Gastrocnemius medialis (tissue), 4 donors: Measurements from ENCODE around the gene PKNOX1. TPM values are rescaled to one million over a fixed set of nuclear protein-coding genes. Genes with fewer than 3 reads are reported as not detected.

Experiments used
- ATAC-seq, 2 donors: fragments of 150-250 bp; one replicate each; pipeline ENCODE4 v1.9.1; 2016
- DNase-seq, 2 donors: peaks; one replicate each; pipeline ENCODE4 v3.0.0-alpha.2; 2019
- H3K27ac ChIP-seq, 4 donors: fragments of 200-600 bp; sonication (generic); 1 replicate in 1 of 4; 2 replicates in 3 of 4; pipeline ENCODE4 v1.5.1; 2016 to 2018; ENCODE audit warnings: mild to moderate bottlenecking in 2 of 4, moderate library complexity in 1 of 4
- H3K27me3 ChIP-seq, 3 donors: fragments of 200-600 bp; sonication (generic) in 2 of 3; 1 replicate in 1 of 3; 2 replicates in 2 of 3; pipeline versions ENCODE4 v1.5.1 to v1.6.0; 2016 to 2019; ENCODE audit warnings: mild to moderate bottlenecking in 1 of 3, moderate library complexity in 1 of 3
- H3K36me3 ChIP-seq, 2 donors: fragments of 200-600 bp; sonication (generic) in 1 of 2; one replicate each; pipeline ENCODE4 v1.5.1; 2017 to 2018
- H3K4me1 ChIP-seq, 2 donors: fragments of 200-600 bp; sonication (generic) in 1 of 2; one replicate each; pipeline ENCODE4 v1.5.1; 2016 to 2017; ENCODE audit warnings: mild to moderate bottlenecking in 2 of 2
- H3K4me3 ChIP-seq, 4 donors: fragments of 200-600 bp; sonication (generic) in 3 of 4; 1 replicate in 1 of 4; 2 replicates in 3 of 4; pipeline ENCODE4 v1.5.1; 2016 to 2019; ENCODE audit warnings: mild to moderate bottlenecking in 2 of 4
- H3K9me3 ChIP-seq, 3 donors: fragments of 200-600 bp; sonication (generic) in 2 of 3; 1 replicate in 1 of 3; 2 replicates in 2 of 3; pipeline ENCODE4 v1.5.1; 2016 to 2019
- CTCF ChIP-seq, 5 experiments: fragments of 450-650 bp in 3 of 5; fragments of 200-600 bp in 2 of 5; sonication (generic) in 2 of 5; IDR thresholded peaks in 4 of 5; conservative IDR thresholded peaks in 1 of 5; 1 replicate in 4 of 5; 2 replicates in 1 of 5; pipeline ENCODE4 v1.5.1; 2016 to 2019; ENCODE audit warnings: antibody characterized with exemption in 5 of 5, mild to moderate bottlenecking in 3 of 5, moderate library complexity in 3 of 5
- POLR2A ChIP-seq, 2 donors: fragments of 450-650 bp; IDR thresholded peaks; one replicate each; pipeline ENCODE4 v1.6.1; 2017; ENCODE audit warnings: antibody characterized with exemption in 2 of 2, mild to moderate bottlenecking in 2 of 2, moderate library complexity in 2 of 2
- in situ Hi-C, 4 donors: fragments of 200-750 bp; cut with MboI; loops; one replicate each; pipeline versions ENCODE4 v1.15.0 to v1.8.0; 2017; ENCODE audit warnings: low sequenced_read_pairs in 4 of 4
- intact Hi-C: fragments of 100-400 bp; cut with DNase I; formaldehyde crosslinking; loops from one replicate; pipeline ENCODE4 v1.15.1; 2023; ENCODE audit warnings: low total_unique reads
- total RNA-seq, 4 donors: library from RNA; depleted of rRNA; stranded (reverse); fragments of >200 nt; gene quantifications; one replicate each; pipeline versions ENCODE4 v1.1.0 to v1.2.3, GENCODE V29; 2016

PKNOX1 gene
- total RNA-seq, 4 donors from 2014 or later = 5.3 to 18.0 (median 7.6) TPM

- in situ Hi-C loops = no loop called here
These were observed 38.2 kb downstream of the PKNOX1 start for GRCh38 chr21:43012596-43012995.

GRCh38 chr21:43015906-43016540 is 41.7 kb downstream of the PKNOX1 start:
- Histone ChIP-seq H3K27me3 (no peaks in the 10 kb centered on the region), H3K36me3 (peaks cover 0 to 30% of the 10 kb centered on the region in 2 donors), H3K9me3 (no peaks in the 10 kb centered on the region), H3K27ac (no peak overlapping the region), H3K4me1 (no peaks in the 10 kb centered on the region), H3K4me3 (no peak overlapping the region)
- intact Hi-C loops (no loop called here), in situ Hi-C loops (no loop called here)
- DNase-seq = no peak
- no peak for TF ChIP-seq POLR2A (IDR thresholded peaks at IDR 0.05)
- no peak for TF ChIP-seq CTCF (IDR thresholded peaks at IDR 0.05 in 4 of 5, conservative IDR thresholded peaks at IDR 0.05 in 1 of 5)
- no peak for ATAC-seq

More at GRCh38 chr21:43012596-43012995, 38.2 kb downstream of the PKNOX1 start:
- H3K4me3 ChIP-seq = no peak overlapping the region
- ATAC-seq = no peak
- no peak overlapping the region for H3K27ac ChIP-seq
- H3K4me1 ChIP-seq = no peaks in the 10 kb centered on the region
- DNase-seq = no peak
- intact Hi-C loops = no loop called here
- peaks cover 0 to 30% of the 10 kb centered on the region in 2 donors for H3K36me3 ChIP-seq
- TF ChIP-seq CTCF (IDR thresholded peaks at IDR 0.05 in 4 of 5, conservative IDR thresholded peaks at IDR 0.05 in 1 of 5) (no peak), POLR2A (IDR thresholded peaks at IDR 0.05) (no peak)
- H3K27me3 ChIP-seq = no peaks in the 10 kb centered on the region
- H3K9me3 ChIP-seq = no peaks in the 10 kb centered on the region

- Histone ChIP-seq H3K9me3 (no peaks in the 10 kb centered on the region), H3K4me1 (no peaks in the 10 kb centered on the region), H3K36me3 (peaks cover 0 to 29% of the 10 kb centered on the region in 2 donors), H3K27ac (no peak overlapping the region), H3K27me3 (no peaks in the 10 kb centered on the region), H3K4me3 (no peak overlapping the region)
- no peak for ATAC-seq
- in situ Hi-C loops (no loop called here), intact Hi-C loops (no loop called here)
- TF ChIP-seq CTCF (IDR thresholded peaks at IDR 0.05 in 4 of 5, conservative IDR thresholded peaks at IDR 0.05 in 1 of 5) = no peak
- TF ChIP-seq POLR2A (IDR thresholded peaks at IDR 0.05) = no peak
- no peak for DNase-seq
These were observed 42.4 kb downstream of the PKNOX1 start for GRCh38 chr21:43016728-43017127.

- Histone ChIP-seq H3K4me1 (no peaks in the 10 kb centered on the region), H3K27me3 (no peaks in the 10 kb centered on the region), H3K36me3 (peaks cover 0 to 32% of the 10 kb centered on the region in 2 donors), H3K4me3 (no peak overlapping the region), H3K9me3 (no peaks in the 10 kb centered on the region), H3K27ac (no peak overlapping the region)
- intact Hi-C loops = no loop called here
- ATAC-seq (no peak), DNase-seq (no peak)
- in situ Hi-C loops = no loop called here
- TF ChIP-seq POLR2A (IDR thresholded peaks at IDR 0.05) = no peak
- TF ChIP-seq CTCF (IDR thresholded peaks at IDR 0.05 in 4 of 5, conservative IDR thresholded peaks at IDR 0.05 in 1 of 5) = no peak
These were observed 44.2 kb downstream of the PKNOX1 start for GRCh38 chr21:43018519-43018918.

GRCh38 chr21:43020177-43020576 is 45.8 kb downstream of the PKNOX1 start:
- TF ChIP-seq POLR2A (IDR thresholded peaks at IDR 0.05) (no peak), CTCF (IDR thresholded peaks at IDR 0.05 in 4 of 5, conservative IDR thresholded peaks at IDR 0.05 in 1 of 5) (no peak)
- DNase-seq (no peak), ATAC-seq (no peak)
- in situ Hi-C loops = no loop called here
- peaks cover 0 to 40% of the 10 kb centered on the region in 2 donors for H3K36me3 ChIP-seq
- no peak overlapping the region for H3K4me3 ChIP-seq
- intact Hi-C loops = no loop called here
- H3K4me1 ChIP-seq = no peaks in the 10 kb centered on the region
- H3K9me3 ChIP-seq = no peaks in the 10 kb centered on the region
- H3K27ac ChIP-seq = no peak overlapping the region
- no peaks in the 10 kb centered on the region for H3K27me3 ChIP-seq
